ENCODE results near the gene USP12. TPM values are rescaled to one million over a fixed set of nuclear protein-coding genes. Genes with fewer than 3 reads are reported as not detected.

USP12 gene
- total and polyA plus RNA-seq, 12 donors = 4.6 to 20.3 (median 13.3) TPM

GRCh38 chr13:27038323-27038722 lies 133.3 kb downstream of the USP12 start:
- H3K9me3 ChIP-seq (replicated peaks in 1 of 3) = no peaks in the 10 kb centered on the region
- WGBS, 4 donors = 78 to 82% (median 79%) methylated on average over 5 of the region's 5 CpGs
- H3K36me3 ChIP-seq (replicated peaks in 1 of 2) = no peaks in the 10 kb centered on the region
- H3K27ac ChIP-seq = no peak overlapping the region
- intact Hi-C loops (cut with DNase I) = no loop called here
- peak in 1 of 7 donors; percentile 13 for DNase-seq
- no peaks in the 10 kb centered on the region for H3K4me1 ChIP-seq (replicated peaks in 1 of 2)
- H3K4me3 ChIP-seq = no peak overlapping the region
- no peak for TF ChIP-seq CTCF (IDR thresholded peaks at IDR 0.05)
- no peak for TF ChIP-seq POLR2A (IDR thresholded peaks at IDR 0.05)
- H3K27me3 ChIP-seq = no peaks in the 10 kb centered on the region

- WGBS, 4 donors = 53 to 75% (median 68%) methylated on average over 4 to 5 of the region's 5 CpGs
- H3K4me1 ChIP-seq (replicated peaks in 1 of 2) = no peaks in the 10 kb centered on the region
- intact Hi-C loops (cut with DNase I) = no loop called here
- H3K36me3 ChIP-seq (replicated peaks in 1 of 2) = no peaks in the 10 kb centered on the region
- DNase-seq = peak in 1 of 7 donors; percentile 18
- TF ChIP-seq CTCF (IDR thresholded peaks at IDR 0.05) (no peak), POLR2A (IDR thresholded peaks at IDR 0.05) (no peak)
- H3K27ac ChIP-seq = no peak overlapping the region
- no peak overlapping the region for H3K4me3 ChIP-seq
- H3K9me3 ChIP-seq (replicated peaks in 1 of 3) = no peaks in the 10 kb centered on the region
- H3K27me3 ChIP-seq = no peaks in the 10 kb centered on the region
Observed at GRCh38 chr13:27037571-27037970, 134.0 kb downstream of the USP12 start.

- H3K27ac ChIP-seq = peak overlapping the region in 1 of 5 donors; percentile 13
- WGBS, 4 donors = 68 to 82% (median 75%) methylated on average over 4 of the region's 4 CpGs
- no peaks in the 10 kb centered on the region for H3K4me1 ChIP-seq (replicated peaks in 1 of 2)
- no peaks in the 10 kb centered on the region for H3K36me3 ChIP-seq (replicated peaks in 1 of 2)
- no peak for TF ChIP-seq POLR2A (IDR thresholded peaks at IDR 0.05)
- TF ChIP-seq CTCF (IDR thresholded peaks at IDR 0.05) = no peak
- intact Hi-C loops (cut with DNase I) = no loop called here
- DNase-seq = peak in 1 of 7 donors; percentile 13
- H3K9me3 ChIP-seq (replicated peaks in 1 of 3) = no peaks in the 10 kb centered on the region
- no peaks in the 10 kb centered on the region for H3K27me3 ChIP-seq
- H3K4me3 ChIP-seq = no peak overlapping the region
Observed at GRCh38 chr13:27037171-27037570, 134.4 kb downstream of the USP12 start.

GRCh38 chr13:27036236-27036981 lies 135.2 kb downstream of the USP12 start:
- peak in 1 of 7 donors; percentile 17 for DNase-seq
- Histone ChIP-seq H3K9me3 (replicated peaks in 1 of 3) (no peaks in the 10 kb centered on the region), H3K4me3 (no peak overlapping the region), H3K36me3 (replicated peaks in 1 of 2) (no peaks in the 10 kb centered on the region), H3K27me3 (no peaks in the 10 kb centered on the region), H3K27ac (peak overlapping the region in 1 of 5 donors; percentile 13), H3K4me1 (replicated peaks in 1 of 2) (no peaks in the 10 kb centered on the region)
- intact Hi-C loops (cut with DNase I) = no loop called here
- TF ChIP-seq POLR2A (IDR thresholded peaks at IDR 0.05) = no peak
- TF ChIP-seq CTCF (IDR thresholded peaks at IDR 0.05) = no peak
- 45 to 59% (median 59%) methylated on average over 8 of the region's 8 CpGs for WGBS, 4 donors
